ENCODE data around the gene B3GALT6.
"Not testable (repeated sequence)": the region's sequence is repeated elsewhere in the genome, so short reads cannot be mapped to it uniquely, and the experiment has no call there.

Gene B3GALT6

DNA sequence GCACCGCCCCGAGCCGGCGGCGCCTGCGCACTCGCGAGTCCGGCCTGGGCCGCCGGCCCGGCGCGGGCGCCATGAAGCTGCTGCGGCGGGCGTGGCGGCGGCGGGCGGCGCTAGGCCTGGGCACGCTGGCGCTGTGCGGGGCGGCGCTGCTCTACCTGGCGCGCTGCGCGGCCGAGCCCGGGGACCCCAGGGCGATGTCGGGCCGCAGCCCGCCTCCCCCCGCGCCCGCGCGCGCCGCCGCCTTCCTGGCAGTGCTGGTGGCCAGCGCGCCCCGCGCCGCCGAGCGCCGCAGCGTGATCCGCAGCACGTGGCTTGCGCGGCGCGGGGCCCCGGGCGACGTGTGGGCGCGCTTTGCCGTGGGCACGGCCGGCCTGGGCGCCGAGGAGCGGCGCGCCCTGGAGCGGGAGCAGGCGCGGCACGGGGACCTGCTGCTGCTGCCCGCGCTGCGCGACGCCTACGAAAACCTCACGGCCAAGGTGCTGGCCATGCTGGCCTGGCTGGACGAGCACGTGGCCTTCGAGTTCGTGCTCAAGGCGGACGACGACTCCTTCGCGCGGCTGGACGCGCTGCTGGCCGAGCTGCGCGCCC, at the start of gene B3GALT6:
TSS of gene B3GALT6 (plus strand) at position 30 of the 588 bp plus-strand sequence. CDS start at position 72, 42 bp downstream.
- DNase-seq (ENCODE audit: low spot score) = no peak
- no peak for FAIRE-seq

DNA sequence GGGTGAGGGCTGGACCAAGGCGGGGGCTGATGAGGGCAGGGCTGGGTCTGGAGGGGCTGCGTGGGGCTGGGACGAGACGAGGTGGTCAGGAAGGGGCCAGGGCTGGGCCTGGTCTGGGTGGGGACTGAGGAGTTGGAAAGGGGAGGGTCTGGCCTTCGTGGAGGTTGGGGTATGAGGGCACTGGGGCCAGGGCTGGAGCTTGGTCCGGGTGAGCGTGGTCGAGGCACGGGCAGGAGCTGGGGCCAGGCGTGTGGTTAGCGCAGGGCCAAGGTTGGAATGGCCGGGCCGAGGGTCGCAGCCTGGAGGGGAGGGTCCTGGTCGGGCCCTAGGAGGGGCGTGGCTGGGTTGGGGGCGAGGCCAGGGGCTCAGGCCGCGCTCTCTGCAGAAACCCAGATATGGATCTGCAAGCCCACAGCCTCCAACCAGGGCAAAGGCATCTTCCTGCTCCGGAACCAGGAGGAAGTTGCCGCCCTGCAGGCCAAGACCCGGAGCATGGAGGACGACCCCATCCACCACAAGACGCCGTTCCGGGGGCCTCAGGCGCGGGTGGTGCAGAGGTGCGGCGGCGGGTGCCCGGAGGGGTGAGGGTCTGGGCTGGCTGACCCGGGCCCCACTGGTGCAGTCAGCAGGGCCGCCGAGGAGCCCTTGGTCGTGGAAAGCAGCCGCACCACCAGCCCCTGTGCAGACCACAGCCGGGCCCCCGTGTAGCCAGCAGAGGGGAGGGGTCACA, 49.4 kb upstream of the B3GALT6 start:
- no peak for FAIRE-seq
- no peak for DNase-seq (ENCODE audit: low spot score)

DNA sequence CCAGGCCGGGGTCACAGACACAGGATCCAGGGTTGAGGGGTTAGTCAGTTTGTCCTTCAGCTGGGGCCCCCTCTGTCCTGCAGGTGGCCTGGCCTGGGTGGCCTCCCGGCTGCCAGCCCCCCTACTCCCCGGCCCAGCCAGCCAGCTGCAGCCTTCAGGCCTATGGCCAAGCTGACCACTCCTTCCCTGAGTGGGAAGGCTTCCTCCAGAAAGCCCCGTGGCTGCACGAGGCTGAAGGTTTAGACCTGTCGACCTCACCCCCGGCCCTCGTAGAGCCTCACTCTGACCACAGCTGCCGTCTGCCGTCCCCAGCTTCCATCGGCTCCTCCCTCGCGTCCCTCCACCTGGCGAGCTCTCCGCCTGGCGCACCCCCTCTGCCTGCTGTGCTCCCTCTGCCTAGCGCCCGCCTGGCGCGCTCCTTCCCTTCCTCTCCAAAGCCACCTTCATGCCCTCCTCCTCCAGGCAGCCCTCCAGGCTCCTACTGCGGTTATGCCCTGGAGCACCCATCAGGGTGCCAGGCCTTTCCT, 48.8 kb upstream of the B3GALT6 start:
- DNase-seq (ENCODE audit: low spot score) (no peak), FAIRE-seq (no peak)

DNA sequence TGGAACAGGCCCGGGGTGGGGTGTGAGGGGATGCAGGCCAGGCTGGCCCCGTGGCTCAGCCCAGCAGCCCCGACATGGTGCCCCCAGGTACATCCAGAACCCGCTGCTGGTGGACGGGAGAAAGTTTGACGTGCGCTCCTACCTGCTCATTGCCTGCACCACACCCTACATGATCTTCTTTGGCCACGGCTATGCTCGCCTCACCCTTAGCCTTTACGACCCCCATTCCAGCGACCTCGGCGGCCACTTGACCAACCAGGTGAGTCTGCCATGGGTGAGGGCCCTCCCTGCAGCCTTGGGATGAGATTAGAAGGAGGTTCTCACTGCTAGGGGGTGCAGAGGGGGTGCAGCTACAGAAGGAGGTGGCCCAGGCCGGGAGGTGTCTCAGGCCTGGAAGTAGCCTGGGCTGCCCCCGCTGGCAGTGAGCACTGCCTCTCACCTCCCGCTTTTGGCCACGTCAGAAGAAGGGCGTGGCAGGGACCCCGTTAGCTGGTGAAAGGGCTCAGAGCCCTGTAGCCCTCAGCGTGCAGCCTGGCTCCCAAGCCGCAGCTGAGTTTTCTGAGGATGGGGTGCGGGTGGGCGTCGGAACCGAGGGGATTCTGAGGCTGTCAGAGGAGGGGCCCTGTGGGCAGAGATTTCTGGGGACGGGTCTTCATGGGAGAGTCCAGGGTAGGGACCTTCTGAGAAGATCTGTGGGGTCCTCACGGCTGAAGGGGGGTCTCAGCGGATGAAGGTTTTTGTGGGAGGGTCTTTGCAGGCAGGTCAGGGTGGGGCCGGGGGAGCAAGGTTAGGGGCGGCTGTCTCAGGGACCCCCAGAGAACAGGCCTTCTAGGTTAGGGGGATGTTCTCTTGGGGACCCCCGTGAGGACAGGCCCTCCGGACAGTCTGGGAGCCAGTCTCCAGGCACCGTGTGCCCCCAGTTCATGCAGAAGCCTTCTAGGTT, 47.9 kb upstream of the B3GALT6 start:
- DNase-seq (ENCODE audit: low spot score) (no peak), FAIRE-seq (no peak)

GRCh38 chr1:1185101-1185765, 46.8 kb upstream of the B3GALT6 start:
- no peak for FAIRE-seq

DNA sequence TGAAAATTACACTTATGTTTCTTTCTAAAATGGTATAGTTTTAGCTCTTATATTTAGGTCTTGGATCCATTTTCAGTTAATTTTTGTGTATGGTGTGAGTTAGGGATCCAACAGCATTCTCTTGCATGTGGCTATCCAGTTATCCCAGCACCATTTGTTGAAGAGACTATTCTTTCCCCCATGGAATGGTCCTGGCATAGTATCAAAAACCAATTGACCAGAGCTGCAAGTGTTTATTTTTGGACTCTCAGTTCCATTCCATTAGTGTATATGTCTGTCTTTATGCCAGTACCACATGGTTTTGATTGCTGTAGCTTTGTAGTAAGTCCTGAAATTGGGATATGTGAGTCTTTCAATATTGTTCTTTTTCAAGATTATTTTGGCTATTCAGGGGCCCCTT, 44.1 kb upstream of the B3GALT6 start:
- FAIRE-seq = no peak
- DNase-seq (ENCODE audit: low spot score) = no peak

More at GRCh38 chr1:1185101-1185765, 46.8 kb upstream of the B3GALT6 start:
- DNase-seq (ENCODE audit: low spot score) = no peak

DNA sequence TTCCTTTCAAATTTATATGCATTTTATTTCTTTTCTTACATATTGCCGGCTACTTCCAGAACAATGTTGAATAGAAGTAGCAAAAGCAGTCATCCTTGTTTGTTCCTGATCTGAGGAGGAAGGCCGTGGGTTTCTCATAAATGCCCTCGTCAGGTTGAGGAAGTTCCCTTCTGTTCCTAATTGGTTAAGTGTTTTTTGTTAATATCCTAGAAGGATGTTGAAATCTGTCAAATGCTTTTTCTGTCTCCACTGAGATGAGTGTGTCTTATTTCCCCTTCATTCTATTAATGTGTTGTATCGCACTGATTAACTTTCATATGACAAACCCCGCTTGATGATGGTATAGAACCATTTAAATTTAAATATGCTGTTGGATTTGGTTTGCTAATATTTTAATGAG, 42.9 kb upstream of the B3GALT6 start:
- no peak for FAIRE-seq
- no peak for DNase-seq (ENCODE audit: low spot score)

DNA sequence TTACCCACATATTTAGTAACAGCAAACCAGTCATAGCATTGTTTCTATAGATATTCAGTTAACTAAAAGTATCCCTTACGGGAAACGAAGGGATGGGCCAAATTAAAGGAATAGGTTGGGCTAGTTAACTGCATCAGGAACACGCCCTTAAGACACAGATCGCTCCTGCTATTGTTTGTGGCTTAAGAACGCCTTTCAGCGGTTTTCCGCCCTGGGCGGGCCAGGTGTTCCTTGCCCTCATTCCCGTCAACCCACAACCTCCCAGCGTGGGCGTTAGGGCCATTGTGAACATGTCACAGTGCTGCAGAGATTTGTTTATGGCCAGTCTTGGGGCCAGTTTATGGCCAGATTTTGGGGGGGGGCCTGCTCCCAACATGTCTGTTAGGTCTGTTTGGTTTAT, 40.3 kb upstream of the B3GALT6 start:
- no peak for FAIRE-seq
- no peak for DNase-seq (ENCODE audit: low spot score)

GRCh38 chr1:1194723-1195122, 37.3 kb upstream of the B3GALT6 start:
- DNase-seq (ENCODE audit: low spot score) (no peak), FAIRE-seq (no peak)

GRCh38 chr1:1195726-1196125, 36.3 kb upstream of the B3GALT6 start:
- not testable (repeated sequence) for DNase-seq (ENCODE audit: low spot score); FAIRE-seq

- no peak for FAIRE-seq
These were observed 35.4 kb upstream of the B3GALT6 start for GRCh38 chr1:1196431-1197187.

DNA sequence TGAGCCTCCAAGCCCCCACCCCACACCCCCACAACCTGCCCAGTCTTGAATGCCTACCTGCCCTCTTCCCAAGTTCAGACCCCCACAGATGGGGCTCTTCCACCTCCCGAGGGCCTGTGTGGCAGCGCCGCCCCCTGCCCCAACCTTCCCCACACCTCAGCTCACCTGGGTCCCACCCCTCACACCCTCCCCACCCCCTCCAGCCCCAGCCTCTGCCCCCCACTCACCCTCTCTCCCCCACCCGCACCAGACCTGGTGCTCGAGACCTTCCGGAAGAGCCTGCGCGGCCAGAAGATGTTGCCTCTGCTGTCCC, 34.9 kb upstream of the B3GALT6 start:
- DNase-seq (ENCODE audit: low spot score) (no peak), FAIRE-seq (no peak)

More at GRCh38 chr1:1196431-1197187, 35.4 kb upstream of the B3GALT6 start:
- no peak for DNase-seq (ENCODE audit: low spot score)

DNA sequence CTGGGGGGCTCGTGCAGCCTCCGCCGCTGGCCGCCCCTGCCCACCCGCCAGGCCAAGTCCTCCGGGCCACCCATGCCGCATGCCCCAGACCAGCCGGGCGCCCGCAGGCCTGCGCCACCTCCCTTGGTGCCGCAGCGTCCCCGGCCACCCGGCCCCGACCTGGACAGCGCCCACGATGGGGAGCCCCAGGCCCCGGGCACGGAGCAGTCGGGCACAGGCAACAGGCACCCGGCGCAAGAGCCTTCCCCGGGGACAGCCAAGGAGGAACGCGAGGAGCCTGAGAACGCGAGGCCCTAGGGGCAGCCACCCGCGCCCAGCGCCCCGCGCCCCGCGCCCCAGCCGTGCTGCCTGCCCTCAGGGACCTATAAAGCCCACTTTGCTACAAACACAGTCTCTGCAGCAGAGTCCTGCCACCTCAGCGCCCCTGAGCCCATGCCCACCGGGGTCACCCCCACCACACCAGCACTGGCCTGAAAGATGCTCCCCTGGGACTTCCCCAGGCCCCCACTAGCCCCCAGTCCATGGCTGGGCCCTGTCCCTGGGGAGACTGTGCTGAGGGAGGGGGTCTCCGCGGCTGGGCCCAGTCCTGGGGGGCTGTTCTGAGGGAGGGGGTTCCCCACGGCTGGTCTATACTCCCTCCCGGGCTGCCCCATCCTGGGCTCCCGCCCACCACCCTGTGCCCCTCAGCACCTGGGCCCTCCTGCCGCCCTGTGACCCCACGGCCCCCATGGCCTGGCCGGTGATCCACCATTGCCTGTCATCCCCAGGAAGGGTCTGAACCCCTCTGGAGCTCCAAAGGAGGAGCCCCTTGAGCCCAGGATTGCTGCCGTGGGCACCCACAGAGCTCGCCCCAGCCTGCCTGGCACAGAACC, 34.2 kb upstream of the B3GALT6 start:
- no peak for FAIRE-seq
- no peak for DNase-seq (ENCODE audit: low spot score)

GRCh38 chr1:1198423-1199140, 33.5 kb upstream of the B3GALT6 start:
- FAIRE-seq (no peak), DNase-seq (ENCODE audit: low spot score) (no peak)

DNA sequence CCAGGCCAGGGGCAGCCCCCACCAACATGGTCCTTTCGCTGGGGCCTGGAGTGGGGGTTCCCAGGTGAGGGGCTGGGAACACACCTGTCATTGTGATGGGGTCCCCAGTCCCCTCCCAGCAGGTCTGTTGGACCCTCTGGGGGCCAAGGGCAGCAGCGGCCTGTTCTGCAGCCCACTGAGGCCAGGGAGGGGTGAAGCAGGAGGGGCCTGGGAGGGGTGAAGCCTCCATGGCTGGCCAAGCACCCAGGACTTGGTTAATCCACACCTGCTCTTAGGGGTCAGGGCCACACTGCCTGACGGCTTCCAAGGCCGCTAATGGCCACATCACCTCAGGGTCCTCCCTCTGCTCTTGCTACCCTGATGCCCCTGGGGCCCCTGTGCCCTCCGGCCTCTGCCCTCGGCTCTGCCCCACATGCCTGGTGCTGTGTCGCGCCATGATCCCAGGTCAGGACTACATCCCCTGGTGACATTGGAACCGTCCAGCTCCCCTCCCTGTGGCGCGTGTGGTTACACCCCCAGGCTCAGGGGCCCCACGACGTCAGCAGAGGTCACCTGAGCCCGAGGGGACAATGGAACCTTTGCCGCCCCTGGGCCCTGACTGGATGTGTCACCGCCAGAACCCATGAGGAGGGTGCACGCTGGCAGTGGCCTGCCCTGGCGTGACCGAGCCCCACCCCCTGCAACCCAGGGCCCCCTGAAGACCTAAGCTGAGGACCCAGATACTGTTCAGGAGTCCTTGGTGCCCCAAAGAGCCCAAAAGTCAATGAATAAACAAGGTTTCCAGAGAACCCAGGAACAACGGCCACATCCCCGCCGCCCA, 32.7 kb upstream of the B3GALT6 start:
- FAIRE-seq = no peak
- no peak for DNase-seq (ENCODE audit: low spot score)

GRCh38 chr1:1199961-1200875, 31.8 kb upstream of the B3GALT6 start:
- FAIRE-seq = no peak
- DNase-seq (ENCODE audit: low spot score) = no peak
